ENCODE results near the gene VRK2. TPM values are rescaled to one million over a fixed set of nuclear protein-coding genes. Genes with fewer than 3 reads are reported as not detected.
"Not testable (repeated sequence)": the region's sequence is repeated elsewhere in the genome, so short reads cannot be mapped to it uniquely, and the experiment has no call there.

VRK2 gene
- total RNA-seq, 1 donor from 2014 or later: 18.6 TPM

GRCh38 chr2:58158481-58158880 is 111.9 kb downstream of the VRK2 start:
- DNase-seq (ENCODE audit: low read depth): no peak

DNA sequence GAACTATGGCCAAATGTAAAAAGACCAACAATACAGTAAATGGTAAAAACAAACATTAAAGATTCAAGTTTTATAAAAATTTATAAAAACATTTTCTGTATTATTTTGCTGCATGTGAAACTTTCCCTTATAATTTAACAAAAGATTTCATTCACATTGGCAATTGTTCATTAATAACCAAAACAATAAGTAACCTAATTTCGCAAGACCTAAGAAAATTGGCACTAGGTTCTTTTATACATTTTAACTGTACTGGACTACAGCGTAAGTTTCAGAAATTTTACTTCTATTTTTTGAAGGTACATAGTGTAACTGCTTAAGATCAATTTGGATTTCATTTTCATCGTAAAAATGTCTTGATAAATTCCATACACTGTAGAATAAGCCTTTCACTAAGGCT is 117.3 kb downstream of the VRK2 start:
- no peak for DNase-seq (ENCODE audit: low read depth)

GRCh38 chr2:58168130-58168529 is 121.5 kb downstream of the VRK2 start:
- not testable (repeated sequence) for DNase-seq (ENCODE audit: low read depth)

- DNase-seq (ENCODE audit: low read depth): not testable (repeated sequence)
These were observed 123.2 kb downstream of the VRK2 start for GRCh38 chr2:58169845-58170244.

GRCh38 chr2:58170334-58170933 is 123.8 kb downstream of the VRK2 start:
- DNase-seq (ENCODE audit: low read depth): not testable (repeated sequence)

DNA sequence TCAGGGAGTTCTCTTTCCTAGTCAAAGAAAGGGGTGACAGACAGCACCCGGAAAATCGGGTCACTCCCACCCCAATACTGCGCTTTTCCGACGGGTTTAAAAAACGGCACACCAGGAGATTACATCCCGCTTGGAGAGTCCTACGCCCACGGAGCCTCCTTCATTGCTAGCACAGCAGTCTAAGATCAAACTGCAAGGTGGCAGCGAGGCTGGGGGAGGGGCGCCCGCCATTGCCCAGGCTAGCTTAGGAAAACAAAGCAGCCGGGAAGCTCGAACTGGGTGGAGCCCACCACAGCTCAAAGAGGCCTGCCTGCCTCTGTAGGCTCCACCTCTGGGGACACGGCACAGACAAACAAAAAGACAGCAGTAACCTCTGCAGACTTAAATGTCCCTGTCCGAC is 125.2 kb downstream of the VRK2 start:
- DNase-seq (ENCODE audit: low read depth): not testable (repeated sequence)

- not testable (repeated sequence) for DNase-seq (ENCODE audit: low read depth)
These were observed 130.6 kb downstream of the VRK2 start for GRCh38 chr2:58177187-58177586.

DNA sequence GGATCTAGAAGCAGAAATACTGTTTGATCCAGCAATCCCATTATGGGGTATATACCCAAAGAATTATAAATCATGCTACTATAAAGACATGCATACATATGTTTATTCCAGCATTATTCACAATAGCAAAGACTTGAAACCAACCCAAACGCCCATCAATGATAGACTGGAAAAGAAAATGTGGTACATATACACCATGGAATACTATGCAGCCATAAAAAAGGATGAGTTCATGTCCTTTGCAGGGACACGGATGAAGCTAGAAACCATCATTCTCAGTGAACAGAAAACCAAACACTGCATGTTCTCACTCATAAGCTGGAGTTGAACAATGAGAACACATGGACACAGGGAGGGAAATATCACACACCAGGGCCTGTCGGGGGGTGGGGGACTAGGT is 133.6 kb downstream of the VRK2 start:
- DNase-seq (ENCODE audit: low read depth): not testable (repeated sequence)

GRCh38 chr2:58180635-58181034 is 134.0 kb downstream of the VRK2 start:
- no peak for DNase-seq (ENCODE audit: low read depth)

GRCh38 chr2:58182527-58182926 is 135.9 kb downstream of the VRK2 start:
- no peak for DNase-seq (ENCODE audit: low read depth)

DNA sequence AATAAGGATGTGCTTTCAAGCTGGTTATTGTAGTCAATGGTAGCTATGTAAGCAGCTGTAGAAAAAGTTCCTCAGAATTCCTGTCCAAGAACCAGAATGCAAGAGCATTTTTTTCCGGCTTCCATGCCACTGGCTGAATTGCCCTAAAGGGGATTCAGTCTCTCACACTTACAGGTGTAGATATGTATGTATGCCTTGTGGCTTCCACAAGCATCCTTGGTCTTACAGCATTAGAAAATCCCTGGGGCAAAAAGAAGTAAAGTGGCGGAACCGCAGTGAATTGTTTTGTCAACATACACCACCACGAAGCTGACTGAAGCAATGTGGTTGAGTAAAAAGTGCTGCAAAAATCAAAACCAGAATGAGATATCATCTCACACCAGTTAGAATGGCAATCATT is 139.9 kb downstream of the VRK2 start:
- DNase-seq (ENCODE audit: low read depth): no peak

DNA sequence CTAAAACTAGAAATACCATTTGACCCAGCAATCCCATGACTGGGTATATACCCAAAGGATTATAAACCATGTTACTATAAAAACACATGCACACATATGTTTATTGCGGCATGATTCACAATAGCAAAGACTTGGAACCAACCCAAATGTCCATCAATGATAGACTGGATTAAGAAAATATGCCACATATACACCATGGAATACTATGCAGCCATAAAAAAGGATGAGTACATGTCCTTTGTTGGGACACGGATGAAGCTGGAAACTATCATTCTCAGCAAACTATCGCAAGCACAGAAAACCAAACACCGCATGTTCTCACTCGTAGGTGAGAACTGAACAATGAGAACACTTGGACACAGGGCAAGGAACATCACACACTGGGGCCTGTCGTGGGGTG is 140.4 kb downstream of the VRK2 start:
- DNase-seq (ENCODE audit: low read depth): not testable (repeated sequence)

GRCh38 chr2:58194458-58194857 is 147.9 kb downstream of the VRK2 start:
- DNase-seq (ENCODE audit: low read depth): peak; percentile 2

GRCh38 chr2:58195662-58196061 is 149.1 kb downstream of the VRK2 start:
- DNase-seq (ENCODE audit: low read depth): no peak

GRCh38 chr2:58197894-58198293 is 151.3 kb downstream of the VRK2 start:
- DNase-seq (ENCODE audit: low read depth): no peak

GRCh38 chr2:58202404-58202803 is 155.8 kb downstream of the VRK2 start:
- DNase-seq (ENCODE audit: low read depth): no peak

DNA sequence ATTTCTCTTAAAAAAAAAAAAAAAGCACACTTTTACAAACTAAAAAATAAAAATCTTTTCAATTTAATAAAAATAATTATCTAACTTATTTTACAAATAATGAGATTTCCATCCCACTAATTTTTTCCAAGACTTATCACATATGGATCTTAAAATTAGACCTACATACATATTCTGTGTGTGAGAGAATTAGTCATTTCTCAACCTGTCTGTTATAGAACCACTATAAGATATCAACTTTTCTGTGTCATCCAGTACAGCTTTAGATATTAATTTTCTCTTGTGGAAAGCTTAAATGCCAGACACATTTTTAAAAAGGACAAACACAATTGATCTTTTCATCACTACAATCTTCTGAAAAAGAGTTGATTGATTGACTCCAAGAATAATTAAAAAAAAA is 156.4 kb downstream of the VRK2 start:
- no peak for DNase-seq (ENCODE audit: low read depth)

- DNase-seq (ENCODE audit: low read depth): no peak
These were observed 157.8 kb downstream of the VRK2 start for GRCh38 chr2:58204195-58204959.

DNA sequence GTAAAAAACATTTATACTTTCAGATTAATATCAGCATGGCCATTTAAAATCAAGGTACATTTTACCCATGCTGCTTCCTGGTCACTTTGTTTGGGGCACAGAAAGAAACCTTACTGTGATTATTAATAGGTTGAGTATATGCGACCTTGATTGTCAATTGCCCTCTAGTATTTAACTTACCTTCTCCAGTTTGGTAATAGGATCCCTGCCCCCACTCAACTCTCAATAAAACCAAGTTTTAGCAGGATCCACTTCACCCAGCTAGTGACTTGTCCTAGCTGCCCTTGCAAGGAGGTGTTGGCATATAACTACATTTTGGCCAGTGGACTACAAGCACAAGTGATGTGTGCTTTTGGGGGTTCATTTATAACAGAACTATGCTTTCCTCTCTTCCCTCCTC is 160.2 kb downstream of the VRK2 start:
- no peak for DNase-seq (ENCODE audit: low read depth)

DNA sequence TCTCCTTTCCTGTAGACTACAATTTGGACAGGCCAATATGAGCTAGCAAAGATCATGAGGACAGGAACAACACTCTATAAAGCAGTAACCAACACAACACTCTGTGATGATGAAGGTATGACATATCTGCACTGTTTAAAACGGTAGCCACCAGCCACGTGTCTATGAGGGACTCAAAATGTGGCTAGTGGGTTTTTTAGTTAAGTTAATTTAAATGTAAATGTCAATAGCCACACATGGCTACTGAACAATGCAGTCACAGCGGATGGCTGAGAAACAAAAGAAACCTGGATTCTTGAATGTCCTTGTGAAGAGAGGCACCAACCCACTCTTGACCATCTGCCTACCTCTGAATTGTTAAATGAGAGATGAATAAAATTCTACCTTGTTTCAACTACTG is 160.6 kb downstream of the VRK2 start:
- no peak for DNase-seq (ENCODE audit: low read depth)
